HL-60 (cell line): ENCODE data around the gene SLITRK3.

Experiments used
- CTCF ChIP-seq: IDR thresholded peaks from one replicate; pipeline ENCODE4 v1.5.1; 2011; ENCODE audit warnings: low read length, control low read depth, inconsistent platforms; ENCODE audit not compliant: insufficient read depth
- POLR2AphosphoS5 ChIP-seq: IDR thresholded peaks from 2 replicates; pipeline ENCODE4 v1.6.1; 2012; ENCODE audit warnings: low read depth

DNA sequence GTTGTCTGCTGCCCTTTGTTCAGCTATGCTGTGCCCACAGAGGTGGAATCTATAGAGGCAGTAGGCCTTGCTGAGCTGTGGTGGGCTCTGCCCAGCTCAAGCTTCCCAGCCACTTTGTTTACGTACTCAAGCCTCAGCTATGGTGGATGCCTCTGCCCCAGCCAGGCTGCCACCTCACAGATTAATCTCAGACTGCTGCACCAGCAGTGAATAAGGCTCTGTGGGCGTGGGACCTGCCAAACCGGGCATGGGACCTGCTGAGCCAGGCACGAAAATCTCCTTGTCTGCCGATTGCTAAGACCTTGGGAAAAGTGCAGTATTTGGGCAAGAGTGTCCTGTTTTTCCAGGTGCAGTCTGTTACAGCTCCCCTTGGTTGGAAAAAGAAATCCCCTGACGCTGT, 26.8 kb downstream of the SLITRK3 start:
- no peak for TF ChIP-seq CTCF
- no peak for TF ChIP-seq POLR2AphosphoS5
